ENCODE data around the gene UGT2A3.
A peak's percentile ranks its signal among the peaks of the same experiment; 100 is the strongest.
"Not testable (repeated sequence)": the region's sequence is repeated elsewhere in the genome, so short reads cannot be mapped to it uniquely, and the experiment has no call there.

The UGT2A3 gene

GRCh38 chr4:68951078-68951805 lies at the start of gene UGT2A3:
Gene UGT2A3, minus strand, starts transcription at chr4:68951804. Its CDS starts 44 bp downstream, at chr4:68951760.
- DNase-seq (ENCODE audit: low read depth), result no peak

- no peak for DNase-seq (ENCODE audit: low read depth)
These were observed 45.4 kb upstream of the UGT2A3 start for GRCh38 chr4:68997040-68997439.

DNA sequence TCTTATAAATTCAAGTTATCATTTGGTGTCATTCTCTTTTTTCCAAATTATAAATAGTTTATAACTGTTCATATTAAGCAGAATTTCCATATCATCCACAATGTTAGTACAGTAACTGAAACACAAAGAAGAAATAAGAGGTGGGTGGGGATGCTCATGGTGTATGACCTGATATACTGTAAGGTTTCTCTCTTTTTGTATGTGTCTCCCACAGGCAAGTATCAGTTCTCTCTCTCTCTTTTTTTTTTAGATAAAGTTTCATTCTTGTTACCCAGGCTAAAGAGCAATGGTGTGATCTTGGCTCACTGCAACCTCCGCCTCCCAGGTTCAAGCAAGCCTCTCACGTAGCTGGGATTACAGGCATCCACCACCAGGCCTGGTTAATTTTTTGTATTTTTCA lies 43.7 kb upstream of the UGT2A3 start:
- no peak for DNase-seq (ENCODE audit: low read depth)

DNA sequence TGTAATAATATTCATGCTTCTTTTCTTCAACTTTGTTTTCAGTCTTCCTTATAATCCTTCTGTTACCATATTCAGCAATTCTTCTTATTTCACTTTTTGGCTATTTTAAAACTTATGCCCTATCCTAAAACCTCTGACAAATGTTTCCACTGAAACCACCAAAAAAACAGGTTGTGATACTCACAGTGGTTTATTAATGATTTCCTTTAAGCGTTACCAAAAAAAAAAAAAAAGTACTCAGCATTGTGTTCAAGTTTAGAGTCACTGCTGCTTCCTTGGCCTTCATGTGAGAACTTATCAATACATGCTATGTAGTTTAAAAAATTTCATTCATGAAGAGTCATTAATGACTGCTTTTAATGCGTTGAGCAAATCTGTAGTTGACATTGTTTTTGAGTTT lies 35.4 kb upstream of the UGT2A3 start:
- no peak for DNase-seq (ENCODE audit: low read depth)

DNA sequence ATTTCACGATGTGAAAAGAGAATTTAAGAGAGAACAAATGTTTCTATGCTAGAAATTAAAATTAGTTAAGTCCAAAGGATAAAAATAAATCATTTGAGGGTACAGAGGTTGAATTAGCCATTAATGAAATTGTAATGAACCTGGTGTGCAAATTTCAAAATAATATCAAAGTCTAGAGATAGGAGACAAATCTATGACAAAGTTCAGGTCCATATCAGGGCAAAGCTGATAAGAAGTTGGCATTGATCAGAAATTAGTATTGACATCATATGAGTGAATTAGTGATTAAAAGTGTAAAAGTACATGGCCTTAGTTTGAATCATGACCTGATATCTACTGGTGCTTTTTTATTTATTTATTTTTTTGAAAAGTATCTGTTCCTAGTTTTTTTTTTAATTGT lies 33.8 kb upstream of the UGT2A3 start:
- no peak for DNase-seq (ENCODE audit: low read depth)

GRCh38 chr4:68984947-68985346 lies 33.3 kb upstream of the UGT2A3 start:
- no peak for DNase-seq (ENCODE audit: low read depth)

DNA sequence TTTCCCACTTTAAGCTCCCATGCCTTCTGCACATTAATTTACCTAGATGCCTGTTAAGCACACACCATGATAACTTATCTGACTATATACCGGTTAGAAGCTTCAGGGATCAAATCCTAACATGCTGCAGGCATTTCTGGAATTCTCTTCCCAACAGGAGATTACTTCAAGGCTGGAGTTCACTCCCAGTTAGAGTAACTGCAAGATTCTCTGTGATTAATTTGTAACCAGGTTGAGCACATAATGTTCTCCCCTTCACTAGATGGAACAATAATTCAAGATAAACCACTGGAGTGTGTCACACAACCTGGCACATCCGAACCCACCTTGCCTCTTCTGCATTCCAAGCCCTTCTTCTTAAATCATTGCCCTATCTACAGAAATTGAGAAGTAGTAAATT lies 11.8 kb upstream of the UGT2A3 start:
- DNase-seq (ENCODE audit: low read depth), result no peak

DNA sequence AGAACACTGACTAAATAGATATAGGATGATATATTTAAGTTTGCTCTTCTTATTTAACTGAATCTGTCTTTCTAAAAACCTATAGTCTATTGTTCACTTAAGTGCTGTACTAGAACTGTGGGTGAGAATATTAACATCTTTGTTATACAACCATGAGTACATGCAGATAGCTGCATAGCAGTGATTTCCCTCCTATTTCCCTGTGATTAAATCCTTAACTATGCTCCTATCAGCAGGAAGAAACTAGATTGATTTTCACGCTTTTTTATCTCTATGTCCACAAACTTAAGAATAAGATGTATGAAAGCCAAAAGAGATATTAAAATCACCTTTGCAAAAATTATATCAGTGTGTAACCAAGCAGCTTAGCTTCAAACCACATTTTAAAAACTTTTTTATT lies 11.3 kb upstream of the UGT2A3 start:
- DNase-seq (ENCODE audit: low read depth), result no peak

DNA sequence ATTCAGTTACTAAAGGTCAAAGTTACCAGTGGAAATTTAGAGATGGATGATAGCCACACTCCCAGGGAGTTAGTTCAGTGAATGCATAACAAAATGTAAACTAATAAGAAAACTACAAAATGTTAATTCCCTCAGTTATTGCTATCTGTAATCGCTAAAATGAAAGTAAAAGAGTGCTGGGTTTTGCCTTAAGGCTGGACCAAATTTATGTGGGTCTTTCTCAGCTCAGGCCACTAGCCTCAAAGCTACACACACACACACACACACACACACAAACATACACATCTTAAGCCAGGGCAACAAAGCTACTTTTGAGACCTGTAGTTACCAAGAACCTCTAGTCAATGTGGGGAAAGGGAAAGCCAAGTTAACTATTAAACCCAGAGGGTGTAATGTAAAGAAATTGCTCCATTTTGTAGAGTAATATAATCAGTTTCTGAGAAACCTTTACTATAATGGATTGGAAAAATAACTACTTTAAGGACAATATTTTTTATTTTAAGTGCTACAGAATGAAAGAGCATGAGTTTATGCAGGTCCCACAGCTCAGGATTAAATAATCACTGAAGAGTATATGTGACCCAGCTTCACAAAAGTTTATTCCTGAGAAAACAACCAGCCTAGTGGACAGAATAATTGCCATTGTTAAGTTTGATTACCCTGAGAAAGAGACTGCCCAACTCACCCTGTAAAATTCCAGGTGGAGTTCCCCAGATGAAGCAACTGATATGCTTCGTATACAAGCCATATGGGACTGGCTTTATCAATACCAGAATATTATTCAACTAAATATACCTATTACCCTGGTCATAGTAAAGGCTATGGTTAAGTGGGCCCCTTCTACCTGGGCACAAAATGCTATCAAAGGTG lies 8.9 kb upstream of the UGT2A3 start:
- peak; percentile 5 for DNase-seq (ENCODE audit: low read depth)

- not testable (repeated sequence) for DNase-seq (ENCODE audit: low read depth)
These were observed 7.5 kb upstream of the UGT2A3 start for GRCh38 chr4:68959085-68959484.

- no peak for DNase-seq (ENCODE audit: low read depth)
These were observed 2.5 kb upstream of the UGT2A3 start for GRCh38 chr4:68954126-68954525.

- no peak for DNase-seq (ENCODE audit: low read depth)
These were observed 1.5 kb upstream of the UGT2A3 start for GRCh38 chr4:68953056-68953596.

GRCh38 chr4:68951806-68952585 lies 392 bp upstream of the UGT2A3 start:
- no peak for DNase-seq (ENCODE audit: low read depth)

GRCh38 chr4:68950033-68950432 lies 1.6 kb downstream of the UGT2A3 start:
- no peak for DNase-seq (ENCODE audit: low read depth)

DNA sequence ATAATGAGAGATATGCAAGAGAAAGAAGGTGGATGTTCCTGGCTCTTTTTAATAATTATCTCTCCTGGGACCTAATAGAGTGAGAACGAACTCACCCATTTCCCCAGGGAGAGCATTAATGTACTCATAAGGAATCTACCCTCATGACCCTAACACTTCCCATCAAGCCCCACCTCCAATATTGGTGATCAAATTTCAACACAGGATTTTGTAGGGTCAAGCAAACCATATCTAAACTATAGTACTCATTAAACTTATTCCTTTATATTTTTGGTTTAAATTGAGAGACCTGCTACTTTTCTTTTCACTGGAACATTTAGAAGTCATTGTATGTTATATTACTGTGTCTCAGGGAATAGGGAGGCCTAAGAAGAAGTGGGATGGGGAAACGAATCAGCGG lies 2.6 kb downstream of the UGT2A3 start:
- DNase-seq (ENCODE audit: low read depth), result no peak

DNA sequence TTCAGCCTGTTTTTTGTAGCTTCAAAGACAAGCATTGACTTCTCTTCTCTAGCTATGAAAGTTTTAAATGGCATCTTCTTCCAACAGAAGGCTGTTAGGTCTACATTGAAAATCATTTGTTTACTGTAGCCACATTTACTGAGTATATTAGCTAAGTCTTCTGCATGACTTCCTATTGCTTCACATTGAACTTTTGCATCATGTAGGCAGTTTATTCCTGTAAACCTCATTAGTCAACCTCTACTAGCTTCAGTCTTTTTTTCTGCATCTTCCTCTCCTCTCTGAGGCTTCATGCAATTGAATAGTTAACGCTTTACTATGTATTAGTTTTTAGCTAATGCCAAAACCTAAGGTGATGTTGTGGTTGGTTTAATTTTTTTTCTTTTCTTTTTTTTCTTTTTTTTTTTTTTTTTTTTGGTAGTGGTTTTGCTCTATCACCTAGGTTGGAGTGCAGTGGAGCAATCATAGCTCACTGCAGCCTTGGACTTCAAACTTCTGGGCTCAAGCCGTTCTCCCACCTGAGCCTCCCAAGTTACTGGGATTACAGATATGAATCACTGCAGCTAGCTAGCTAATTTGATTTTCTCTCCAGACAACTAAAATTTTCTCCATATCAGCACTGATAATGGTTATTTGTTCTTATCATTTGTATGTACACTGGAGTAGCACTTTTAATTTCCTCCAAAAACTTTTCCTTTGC lies 3.4 kb downstream of the UGT2A3 start:
- DNase-seq (ENCODE audit: low read depth), result no peak

- DNase-seq (ENCODE audit: low read depth), result no peak
These were observed 22.4 kb downstream of the UGT2A3 start for GRCh38 chr4:68929076-68929737.

- DNase-seq (ENCODE audit: low read depth), result no peak
These were observed 24.4 kb downstream of the UGT2A3 start for GRCh38 chr4:68927165-68927564.

DNA sequence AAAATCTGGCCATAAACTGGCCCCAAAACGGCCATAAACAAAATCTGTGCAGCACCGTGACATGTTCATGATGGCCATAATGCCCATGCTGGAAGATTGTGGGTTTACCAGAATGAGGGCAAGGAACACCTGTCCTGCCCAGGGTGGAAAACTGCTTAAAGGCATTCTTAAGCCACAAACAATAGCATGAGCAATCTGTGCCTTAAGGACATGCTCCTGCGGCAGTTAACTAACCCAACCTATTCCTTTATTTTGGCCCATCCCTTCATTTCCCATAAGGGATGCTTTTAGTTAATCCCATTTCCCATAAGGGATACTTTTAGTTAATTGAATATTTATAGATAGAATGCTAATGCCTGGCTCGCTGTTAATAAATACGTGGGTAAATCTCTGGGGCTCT lies 29.4 kb downstream of the UGT2A3 start:
- not testable (repeated sequence) for DNase-seq (ENCODE audit: low read depth)

- no peak for DNase-seq (ENCODE audit: low read depth)
These were observed 30.6 kb downstream of the UGT2A3 start for GRCh38 chr4:68921051-68921450.

DNA sequence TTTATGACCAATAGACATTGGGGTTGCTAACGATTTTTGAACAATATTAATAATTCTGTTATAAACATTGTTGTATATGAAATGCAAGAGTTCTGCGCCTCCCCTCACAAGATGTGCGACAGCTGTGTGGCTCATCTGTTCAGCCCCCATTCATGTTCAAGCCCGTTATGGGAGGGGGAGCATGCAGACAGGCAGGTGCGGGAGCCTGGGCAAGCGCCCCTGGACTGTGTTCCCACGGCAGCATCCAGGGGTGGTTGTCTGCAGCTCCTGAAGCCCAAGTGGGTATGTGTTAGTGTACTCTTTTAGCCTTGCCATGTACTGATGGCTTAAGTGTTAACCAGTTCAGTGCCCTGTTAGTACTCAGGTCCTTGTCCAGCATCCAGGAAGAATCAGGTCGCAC lies 34.6 kb downstream of the UGT2A3 start:
- DNase-seq (ENCODE audit: low read depth), result no peak

All from ELR (cell line).